Neural progenitor cell (in vitro differentiated cells): Measurements from ENCODE around the gene SLC39A3.

Experiments
- EZH2 ChIP-seq: fragments of 200-600 bp; sonication (generic); IDR thresholded peaks from 2 replicates; pipeline ENCODE4 v1.6.1; 2017; ENCODE audit warnings: antibody characterized with exemption, mild to moderate bottlenecking, moderate library complexity
- EZH2phosphoT487 ChIP-seq: fragments of 200-600 bp; sonication (generic); IDR thresholded peaks from 2 replicates; pipeline ENCODE4 v1.6.1; 2017; ENCODE audit warnings: antibody characterized with exemption
- TF ChIP-seq, protein P1 (sequence below): fragments of 200-600 bp; sonication (generic); IDR thresholded peaks from 2 replicates; pipeline ENCODE4 v1.5.1; 2017; ENCODE audit warnings: antibody characterized with exemption, mild to moderate bottlenecking

DNA sequence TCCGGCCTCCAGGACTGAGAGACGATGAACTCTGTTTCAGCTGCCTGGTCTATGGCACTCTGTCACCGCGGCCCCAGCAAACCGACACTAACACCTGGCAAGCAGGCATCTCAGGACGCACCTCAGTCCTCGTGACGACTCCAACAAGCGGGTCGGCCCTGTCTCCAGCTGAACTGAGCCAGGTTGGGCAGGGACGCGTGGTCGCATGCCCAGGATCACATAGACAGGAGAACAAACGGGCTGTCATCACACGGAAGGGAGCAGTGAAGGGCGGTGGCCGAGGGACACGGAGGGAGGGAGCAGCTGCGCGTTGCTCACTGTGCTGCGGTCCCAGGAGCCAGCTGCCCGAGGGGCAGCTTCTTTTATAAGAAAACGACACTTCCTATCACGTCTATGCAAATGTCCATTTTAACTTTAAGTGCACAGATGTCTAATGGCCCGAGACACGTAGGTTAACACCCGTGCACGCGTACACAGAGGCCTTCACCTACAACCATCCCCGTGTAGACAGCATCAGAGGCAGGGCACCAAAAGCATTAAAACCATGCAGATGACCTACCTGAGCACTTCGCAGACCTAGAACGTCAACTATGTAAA is 34.4 kb upstream of the SLC39A3 start:
- TF ChIP-seq EZH2phosphoT487 (no peak), EZH2 (no peak)
- TF ChIP-seq, protein P1, sequence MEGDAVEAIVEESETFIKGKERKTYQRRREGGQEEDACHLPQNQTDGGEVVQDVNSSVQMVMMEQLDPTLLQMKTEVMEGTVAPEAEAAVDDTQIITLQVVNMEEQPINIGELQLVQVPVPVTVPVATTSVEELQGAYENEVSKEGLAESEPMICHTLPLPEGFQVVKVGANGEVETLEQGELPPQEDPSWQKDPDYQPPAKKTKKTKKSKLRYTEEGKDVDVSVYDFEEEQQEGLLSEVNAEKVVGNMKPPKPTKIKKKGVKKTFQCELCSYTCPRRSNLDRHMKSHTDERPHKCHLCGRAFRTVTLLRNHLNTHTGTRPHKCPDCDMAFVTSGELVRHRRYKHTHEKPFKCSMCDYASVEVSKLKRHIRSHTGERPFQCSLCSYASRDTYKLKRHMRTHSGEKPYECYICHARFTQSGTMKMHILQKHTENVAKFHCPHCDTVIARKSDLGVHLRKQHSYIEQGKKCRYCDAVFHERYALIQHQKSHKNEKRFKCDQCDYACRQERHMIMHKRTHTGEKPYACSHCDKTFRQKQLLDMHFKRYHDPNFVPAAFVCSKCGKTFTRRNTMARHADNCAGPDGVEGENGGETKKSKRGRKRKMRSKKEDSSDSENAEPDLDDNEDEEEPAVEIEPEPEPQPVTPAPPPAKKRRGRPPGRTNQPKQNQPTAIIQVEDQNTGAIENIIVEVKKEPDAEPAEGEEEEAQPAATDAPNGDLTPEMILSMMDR = no peak
